Aorta (tissue), 5 donors: Measurements from ENCODE around the gene SPNS3. TPM values are rescaled to one million over a fixed set of nuclear protein-coding genes. Genes with fewer than 3 reads are reported as not detected.
A peak's percentile ranks its signal among the peaks of the same experiment; 100 is the strongest.

ENCODE experiments used
- ATAC-seq: fragments of 200-7000 bp; cut with Tn5 transposase; one replicate; pipeline ENCODE4 v1.9.1; 2022; ENCODE audit warnings: moderate library complexity; ENCODE audit not compliant: low FRiP score
- DNase-seq, 2 donors: peaks; one replicate each; pipeline ENCODE4 v3.0.0-alpha.2; 2020
- H3K27ac ChIP-seq, 2 donors: one replicate each; pipeline ENCODE4 v1.5.1; 2013; ENCODE audit warnings: low read length in 2 of 2, mild to moderate bottlenecking in 2 of 2, moderate library complexity in 2 of 2, control low read depth in 1 of 2, inconsistent platforms in 1 of 2, low read depth in 1 of 2
- H3K27me3 ChIP-seq, 2 donors: one replicate each; pipeline ENCODE4 v1.6.1; 2013; ENCODE audit warnings: control low read depth in 1 of 2, low read length in 1 of 2, mild to moderate bottlenecking in 1 of 2, moderate library complexity in 1 of 2; ENCODE audit not compliant: insufficient read depth in 2 of 2, control insufficient read depth in 1 of 2
- H3K36me3 ChIP-seq, 2 donors: one replicate each; pipeline ENCODE4 v1.6.1; 2013; ENCODE audit warnings: control low read depth in 1 of 2, low read length in 1 of 2, mild to moderate bottlenecking in 1 of 2; ENCODE audit not compliant: insufficient read depth in 2 of 2, control insufficient read depth in 1 of 2
- H3K4me1 ChIP-seq, 2 donors: one replicate each; pipeline ENCODE4 v1.6.1; 2013; ENCODE audit warnings: low read length in 2 of 2, control low read depth in 1 of 2, mild to moderate bottlenecking in 1 of 2, moderate library complexity in 1 of 2; ENCODE audit not compliant: insufficient read depth in 2 of 2, control insufficient read depth in 1 of 2
- H3K4me3 ChIP-seq, 2 donors: one replicate each; pipeline ENCODE4 v1.5.1; 2013; ENCODE audit warnings: low read length in 2 of 2, control low read depth in 1 of 2, mild to moderate bottlenecking in 1 of 2
- H3K9me3 ChIP-seq: one replicate; pipeline ENCODE4 v1.6.1; 2013; ENCODE audit warnings: mild to moderate bottlenecking, low read length; ENCODE audit not compliant: control insufficient read depth
- WGBS, 2 donors: extraction: QIAGEN DNeasy Blood & Tissue Kit; methylation state at CpG; one replicate each; pipeline ENCODE4 v1.1.7; 2013; 5-methylcytosine and 5-hydroxymethylcytosine counted together
- intact Hi-C, 2 donors: fragments of 100-400 bp; cut with DNase I; formaldehyde crosslinking; loops; one replicate each; pipeline versions ENCODE4 v1.14.2 to v1.15.0; 2022
- polyA plus RNA-seq, 2 donors: library from polyadenylated mRNA; stranded (reverse); fragments of 200-250 nt; gene quantifications; one replicate each; pipeline ENCODE4 v1.2.3, GENCODE V29; 2013
- total RNA-seq, 2 donors: library from RNA; stranded (reverse); fragmentation: NEBNext Ultra II Directional; extraction: Animal tissue kit (Norgen Biotek cat#: 25700); gene quantifications; one replicate each; pipeline ENCODE4 v1.2.1, GENCODE V29; 2021
- donor health status: healthy with polysubstance abuse.
- donor health status: Bipolar disorder and iron deficiency.
- donor health status: DM: no; HTN: no; CAD: no.
- donor health status: DM: no; HTN: no; CAD: no.
- donor health status: DM: yes; HTN: yes; CAD: no.

Gene SPNS3
- total and polyA plus RNA-seq, 4 donors, result 0.19 to 1.2 (median 0.25) TPM; not detected in 1

DNA sequence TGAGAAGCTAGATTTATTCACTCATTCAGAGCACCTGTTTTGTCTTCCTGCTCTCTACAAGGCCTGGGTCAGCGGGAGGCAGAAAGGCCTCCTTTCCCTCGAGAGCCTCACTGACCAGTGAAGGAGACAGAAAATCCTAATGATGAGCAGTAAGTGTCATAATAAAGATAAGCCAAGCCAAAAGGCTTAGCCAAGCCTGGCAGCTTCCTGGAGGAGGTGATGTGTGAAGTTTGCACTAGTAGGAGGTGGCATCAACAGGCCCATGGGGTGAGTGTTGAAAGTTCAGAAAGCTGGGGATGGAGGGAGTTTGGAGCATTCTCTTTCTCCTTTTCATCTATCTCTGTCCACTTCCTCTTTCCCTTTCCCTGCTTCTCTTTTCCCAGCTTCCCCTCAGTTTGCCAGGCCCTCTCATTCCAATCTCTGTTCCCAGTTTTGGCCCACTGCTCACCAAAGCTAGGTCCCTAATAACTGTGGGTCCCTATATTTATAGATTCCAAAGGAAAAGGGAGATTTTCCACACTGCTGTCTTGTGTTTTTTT lies 16.5 kb upstream of the SPNS3 start:
- Histone ChIP-seq H3K9me3 (no peaks in the 10 kb centered on the region), H3K4me3 (no peak overlapping the region), H3K4me1 (no peaks in the 10 kb centered on the region), H3K27ac (no peak overlapping the region), H3K27me3 (no peaks in the 10 kb centered on the region), H3K36me3 (no peaks in the 10 kb centered on the region)
- 95 to 96% methylated on average over 2 of the region's 2 CpGs for WGBS, 2 donors
- DNase-seq (no peak), ATAC-seq (no peak)
- intact Hi-C loops, result no loop called here

DNA sequence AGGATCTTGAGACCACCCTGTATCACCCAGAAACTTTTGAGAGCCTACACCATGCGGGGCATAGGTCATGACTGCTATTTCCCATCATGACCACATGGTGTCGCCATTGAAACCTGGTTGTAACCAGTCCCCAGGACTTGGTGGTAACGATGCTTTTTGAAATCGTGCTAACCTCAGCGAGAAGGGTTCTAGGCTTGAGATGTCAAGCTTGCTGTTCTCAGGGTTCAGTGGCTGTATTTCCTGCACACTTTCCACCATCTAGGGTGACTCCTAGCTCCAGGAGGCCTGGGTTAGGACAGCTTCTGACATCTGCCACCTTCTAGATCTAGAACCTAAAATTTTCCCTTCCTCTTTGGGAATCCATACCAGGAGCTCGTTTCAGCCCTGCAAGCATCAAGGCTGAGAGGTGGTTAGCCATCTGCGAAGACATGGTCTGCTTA lies 13.0 kb upstream of the SPNS3 start:
- WGBS, 2 donors, result 2 to 6% methylated on average over 7 of the region's 7 CpGs
- DNase-seq (peak in 1 of 2 donors; percentile 64), ATAC-seq (peak; percentile 84)
- no peaks in the 10 kb centered on the region for H3K9me3 ChIP-seq
- H3K4me1 ChIP-seq, result no peaks in the 10 kb centered on the region
- H3K27me3 ChIP-seq, result no peaks in the 10 kb centered on the region
- H3K36me3 ChIP-seq, result no peaks in the 10 kb centered on the region
- intact Hi-C loops, result loop anchor here (1.0 to 10.0 kb wide), 3 partner anchors 144 to 206 kb away; partner anchors contain the start of gene GGT6 (in 1 of the 2)
- no peak overlapping the region for H3K27ac ChIP-seq
- no peak overlapping the region for H3K4me3 ChIP-seq

DNA sequence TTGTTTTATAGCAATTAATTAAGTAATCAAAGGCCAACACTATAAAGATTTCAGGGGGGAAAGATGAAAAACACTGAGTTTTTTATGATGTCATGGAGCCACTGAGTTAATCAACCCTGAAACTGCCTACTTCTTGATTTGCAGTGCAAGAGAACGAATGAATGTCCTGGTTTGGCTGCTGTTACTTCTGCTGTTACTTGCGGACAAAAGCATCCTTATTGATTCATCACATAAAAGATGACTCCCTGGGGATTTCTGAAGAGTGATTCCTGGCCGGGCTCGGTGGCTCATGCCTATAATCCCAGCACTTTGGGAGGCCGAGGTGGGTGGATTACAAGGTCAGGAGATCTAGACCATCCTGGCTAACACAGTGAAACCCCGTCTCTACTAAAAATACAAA lies 10.9 kb upstream of the SPNS3 start:
- Histone ChIP-seq H3K27me3 (no peaks in the 10 kb centered on the region), H3K36me3 (no peaks in the 10 kb centered on the region), H3K4me1 (no peaks in the 10 kb centered on the region), H3K4me3 (no peak overlapping the region), H3K27ac (no peak overlapping the region), H3K9me3 (no peaks in the 10 kb centered on the region)
- no peak for DNase-seq
- intact Hi-C loops, result loop anchor here in 1 of 2 donors (10.0 kb wide), 1 partner anchor 142 kb away; the partner anchor contains the start of gene GGT6
- no peak for ATAC-seq
- 69 to 84% methylated on average over 6 of the region's 6 CpGs for WGBS, 2 donors

DNA sequence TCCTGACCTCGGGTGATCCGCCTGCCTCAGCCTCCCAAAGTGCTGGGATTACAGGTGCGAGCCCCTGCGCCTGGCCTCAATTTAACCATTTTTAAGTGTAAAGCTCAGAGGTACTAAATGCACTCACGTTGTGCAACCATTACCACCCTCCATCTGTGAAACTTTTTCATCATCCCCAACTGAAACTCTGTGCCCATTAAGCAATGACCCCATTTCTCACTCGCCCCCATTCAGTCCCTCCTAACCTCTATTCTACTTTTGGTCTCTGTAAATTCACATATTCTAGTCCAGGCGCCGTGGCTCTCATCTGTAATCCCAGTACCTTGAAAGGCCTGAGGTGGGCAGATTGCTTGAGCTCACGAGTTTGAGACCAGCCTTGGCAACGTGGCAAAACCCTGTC lies 8.3 kb upstream of the SPNS3 start:
- DNase-seq (no peak), ATAC-seq (no peak)
- Histone ChIP-seq H3K9me3 (no peaks in the 10 kb centered on the region), H3K4me3 (no peak overlapping the region), H3K27me3 (no peaks in the 10 kb centered on the region), H3K4me1 (no peaks in the 10 kb centered on the region), H3K36me3 (no peaks in the 10 kb centered on the region), H3K27ac (no peak overlapping the region)
- WGBS, 2 donors, result 78 to 86% methylated on average over 10 of the region's 10 CpGs
- intact Hi-C loops, result loop anchor here in 1 of 2 donors (10.0 kb wide), 1 partner anchor 139 kb away; the partner anchor contains the start of gene GGT6

DNA sequence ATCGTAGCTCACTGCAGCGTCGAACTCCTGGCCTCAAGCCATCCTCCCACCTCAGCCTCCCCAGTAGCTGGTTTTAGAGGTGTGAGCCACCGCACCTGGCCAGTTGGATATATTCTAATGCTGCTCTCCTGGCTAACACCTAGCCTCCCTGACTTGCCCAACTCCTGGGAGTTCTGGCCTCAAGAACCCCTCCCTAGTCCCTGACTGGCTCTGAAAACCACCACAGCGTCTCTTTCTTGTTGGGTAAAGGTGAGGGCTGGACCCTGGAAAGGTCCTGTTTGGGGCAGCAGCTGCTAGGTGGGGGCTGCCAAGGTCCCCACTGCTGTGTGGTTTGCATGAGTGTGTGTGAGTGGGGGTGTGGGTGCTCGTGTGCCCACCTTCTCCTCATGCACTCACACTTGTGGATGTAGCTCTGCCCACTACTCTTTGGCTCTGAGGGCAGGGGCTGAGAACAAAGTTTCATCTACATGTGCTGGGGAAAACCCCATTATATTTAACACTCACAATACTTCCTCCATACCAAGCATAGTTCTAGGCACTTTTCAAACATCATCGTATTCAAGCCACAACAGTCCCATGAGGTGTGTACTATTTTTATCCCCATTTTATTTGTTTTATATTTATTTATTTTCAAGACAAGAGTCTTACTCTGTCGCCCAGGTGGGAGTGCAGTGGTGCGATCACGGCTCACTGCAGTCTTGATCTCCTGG lies 7.1 kb upstream of the SPNS3 start:
- ATAC-seq, result no peak
- H3K27ac ChIP-seq, result no peak overlapping the region
- H3K4me1 ChIP-seq, result no peaks in the 10 kb centered on the region
- no peak overlapping the region for H3K4me3 ChIP-seq
- WGBS, 2 donors, result 75% methylated on average over 10 of the region's 10 CpGs
- no peak for DNase-seq
- H3K36me3 ChIP-seq, result no peaks in the 10 kb centered on the region
- H3K9me3 ChIP-seq, result no peaks in the 10 kb centered on the region
- intact Hi-C loops, result loop anchor here in 1 of 2 donors (10.0 kb wide), 1 partner anchor 138 kb away; the partner anchor contains the start of gene GGT6
- H3K27me3 ChIP-seq, result no peaks in the 10 kb centered on the region

DNA sequence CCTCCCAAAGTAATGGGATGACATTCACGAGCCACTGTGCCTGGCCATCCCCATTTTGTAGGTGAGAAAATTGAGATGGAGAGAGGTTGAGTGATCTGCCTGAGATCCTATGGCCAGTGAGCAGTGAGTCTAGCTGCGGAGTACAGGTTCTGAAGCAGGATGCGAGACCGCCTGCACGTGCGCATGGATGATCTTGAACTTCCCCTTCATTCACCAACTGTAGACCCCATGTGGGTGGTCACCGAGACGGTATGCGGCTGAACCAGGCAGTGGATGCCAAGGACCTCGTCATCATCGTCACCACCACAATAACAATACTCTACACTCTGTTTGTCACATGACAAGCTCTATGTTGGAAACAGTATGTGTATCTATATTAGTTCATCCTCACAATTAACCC lies 6.2 kb upstream of the SPNS3 start:
- Histone ChIP-seq H3K4me1 (no peaks in the 10 kb centered on the region), H3K27me3 (no peaks in the 10 kb centered on the region), H3K27ac (no peak overlapping the region), H3K36me3 (no peaks in the 10 kb centered on the region), H3K4me3 (no peak overlapping the region), H3K9me3 (no peaks in the 10 kb centered on the region)
- intact Hi-C loops, result loop anchor here in 1 of 2 donors (10.0 kb wide), 1 partner anchor 137 kb away; the partner anchor contains the start of gene GGT6
- no peak for DNase-seq
- 84 to 88% methylated on average over 11 of the region's 11 CpGs for WGBS, 2 donors
- no peak for ATAC-seq

DNA sequence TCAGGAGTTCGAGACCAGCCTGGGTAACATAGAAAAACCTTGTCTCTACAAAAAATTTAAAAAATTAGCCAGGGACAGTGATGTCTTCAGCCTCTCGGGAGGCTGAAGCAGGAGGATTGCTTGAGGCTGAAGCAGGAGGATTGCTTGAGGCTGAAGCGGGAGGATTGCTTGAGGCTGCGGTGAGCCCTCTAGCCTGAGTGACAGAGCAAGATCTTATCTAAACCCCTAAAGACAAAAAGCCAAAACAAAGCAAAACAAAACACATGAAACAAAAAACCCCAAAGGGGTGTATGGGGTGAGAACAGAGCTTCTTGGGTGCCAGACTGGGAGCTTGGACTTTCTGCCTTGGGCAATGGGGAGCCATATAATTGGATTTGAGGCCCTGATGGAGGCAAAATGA lies 2.6 kb downstream of the SPNS3 start:
- H3K27ac ChIP-seq, result no peak overlapping the region
- H3K4me3 ChIP-seq, result no peak overlapping the region
- no peaks in the 10 kb centered on the region for H3K4me1 ChIP-seq
- H3K9me3 ChIP-seq, result no peaks in the 10 kb centered on the region
- 93 to 94% methylated on average over 4 of the region's 4 CpGs for WGBS, 2 donors
- no peaks in the 10 kb centered on the region for H3K27me3 ChIP-seq
- no peak for DNase-seq
- H3K36me3 ChIP-seq, result no peaks in the 10 kb centered on the region
- intact Hi-C loops, result no loop called here
- ATAC-seq, result no peak

DNA sequence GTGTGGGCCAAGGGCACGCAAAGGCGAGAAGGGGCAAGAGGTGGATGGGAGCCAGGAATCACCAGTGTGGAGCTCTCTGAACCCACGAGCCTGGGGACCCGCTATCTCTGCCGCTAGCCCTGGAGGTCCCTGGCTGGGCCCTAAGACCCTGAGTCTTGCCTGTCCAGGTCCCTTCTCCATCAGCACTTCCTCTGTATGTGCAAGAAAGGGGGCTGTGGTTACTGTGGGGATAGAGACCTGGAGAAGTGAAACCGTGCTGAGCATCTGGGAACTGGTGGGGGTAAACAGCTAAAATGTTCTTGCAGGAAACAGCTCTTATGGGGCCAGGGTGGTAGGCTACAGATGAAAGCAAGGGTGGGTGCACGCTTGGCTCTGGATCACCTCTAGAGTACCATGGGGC lies 3.1 kb downstream of the SPNS3 start:
- ATAC-seq, result no peak
- H3K4me1 ChIP-seq, result no peaks in the 10 kb centered on the region
- H3K9me3 ChIP-seq, result no peaks in the 10 kb centered on the region
- intact Hi-C loops, result no loop called here
- H3K27ac ChIP-seq, result no peak overlapping the region
- no peak overlapping the region for H3K4me3 ChIP-seq
- H3K27me3 ChIP-seq, result no peaks in the 10 kb centered on the region
- H3K36me3 ChIP-seq, result no peaks in the 10 kb centered on the region
- 82 to 87% methylated on average over 7 of the region's 7 CpGs for WGBS, 2 donors
- no peak for DNase-seq
